Islet of Langerhans (tissue), 1 donor: Measurements from ENCODE around the gene CDKN2B-AS1.

ENCODE experiments used
- FAIRE-seq: peaks from one replicate; lab custom pipeline; 2011; peaks lifted over from hg19 to GRCh38; lab: Jason Lieb, UNC

CDKN2B-AS1 gene

DNA sequence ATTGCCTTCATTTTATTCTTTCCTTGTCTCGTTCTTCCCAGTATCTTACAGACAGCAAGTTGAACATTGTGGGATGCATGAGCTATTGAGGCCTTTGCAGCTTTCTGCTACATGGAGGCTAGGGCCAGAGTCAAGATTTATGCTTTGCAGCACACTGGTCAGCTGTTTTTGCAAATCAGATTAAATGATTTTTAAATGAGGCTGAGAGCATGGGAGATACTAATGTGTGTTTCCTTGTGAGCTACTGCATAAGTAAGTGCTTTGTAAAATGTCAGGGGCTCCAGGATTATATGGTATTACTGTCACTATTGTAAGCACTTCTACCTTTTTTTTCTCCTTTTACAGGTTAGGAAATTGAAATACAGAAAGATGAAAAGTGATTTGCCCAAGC, 125.6 kb downstream of the CDKN2B-AS1 start:
- FAIRE-seq = no peak

DNA sequence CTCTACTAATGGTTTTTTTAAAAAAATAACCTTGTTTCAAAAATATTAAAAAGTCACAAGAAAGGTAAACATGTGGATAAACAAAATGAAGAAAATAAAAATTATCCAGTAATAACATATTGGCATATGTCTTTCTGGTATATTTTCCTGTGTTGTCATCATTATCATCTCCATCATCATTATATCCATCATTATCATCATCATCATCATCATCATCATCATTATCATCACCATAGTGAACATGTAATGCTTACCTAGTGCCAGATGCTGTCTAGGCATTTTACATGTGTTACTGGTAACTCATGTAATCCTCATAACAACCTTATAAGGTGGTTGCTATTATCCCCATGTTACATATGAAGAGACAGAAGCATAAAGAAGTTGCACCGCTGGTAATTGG, 126.0 kb downstream of the CDKN2B-AS1 start:
- FAIRE-seq = peak; percentile 95

DNA sequence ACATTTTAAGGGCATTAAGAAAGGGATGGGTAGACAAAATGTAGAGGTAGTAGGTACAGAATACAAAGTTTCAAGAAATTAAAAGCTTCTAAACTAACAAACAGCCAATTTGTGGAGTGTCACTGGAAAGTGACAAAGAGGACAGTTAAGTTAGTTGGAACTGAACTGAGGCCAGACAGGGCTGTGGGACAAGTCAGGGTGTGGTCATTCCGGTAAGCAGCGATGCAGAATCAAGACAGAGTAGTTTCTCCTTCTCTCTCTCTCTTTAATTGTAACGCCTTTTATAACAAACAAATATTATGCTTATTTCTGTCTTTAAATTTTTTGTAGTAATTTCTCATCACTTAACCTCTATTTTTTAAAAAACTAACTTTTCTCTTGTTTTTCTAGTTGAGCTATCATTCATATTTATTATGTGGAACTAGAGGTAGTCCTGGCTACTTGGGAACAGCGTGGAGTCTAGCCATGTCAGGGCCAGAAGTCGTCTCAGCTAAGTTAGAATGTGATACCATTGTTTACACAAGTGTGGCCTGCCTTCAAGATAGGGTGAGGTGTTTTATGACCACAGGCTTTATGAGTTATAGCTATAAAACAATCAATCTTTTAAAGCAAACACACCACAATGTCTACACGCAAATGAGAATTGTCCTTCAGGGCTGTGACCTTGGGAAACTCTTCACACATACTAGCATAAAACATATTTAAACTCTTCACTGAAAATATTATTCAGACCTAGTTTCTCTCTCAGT, 129.8 kb downstream of the CDKN2B-AS1 start:
- FAIRE-seq = peak; percentile 61

DNA sequence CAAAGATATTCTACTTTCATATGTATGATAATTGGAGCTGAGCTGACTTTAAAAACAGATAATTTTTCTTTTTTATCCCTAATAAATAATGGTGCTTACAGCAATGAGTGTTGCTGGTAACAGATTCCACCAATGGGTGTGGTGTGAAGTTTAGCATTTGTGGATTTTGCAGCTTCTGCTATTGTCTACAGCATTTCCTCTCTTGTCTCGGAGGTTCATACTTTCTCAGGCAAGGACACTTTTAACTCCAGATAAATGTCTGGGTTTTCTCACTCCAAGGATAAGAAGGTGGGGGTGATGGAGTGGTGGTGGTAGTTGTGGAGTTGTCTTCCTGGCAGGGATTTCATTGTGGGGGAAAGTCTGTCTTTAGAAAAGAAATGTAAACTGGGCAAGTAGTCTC, 134.5 kb downstream of the CDKN2B-AS1 start:
- no peak for FAIRE-seq

DNA sequence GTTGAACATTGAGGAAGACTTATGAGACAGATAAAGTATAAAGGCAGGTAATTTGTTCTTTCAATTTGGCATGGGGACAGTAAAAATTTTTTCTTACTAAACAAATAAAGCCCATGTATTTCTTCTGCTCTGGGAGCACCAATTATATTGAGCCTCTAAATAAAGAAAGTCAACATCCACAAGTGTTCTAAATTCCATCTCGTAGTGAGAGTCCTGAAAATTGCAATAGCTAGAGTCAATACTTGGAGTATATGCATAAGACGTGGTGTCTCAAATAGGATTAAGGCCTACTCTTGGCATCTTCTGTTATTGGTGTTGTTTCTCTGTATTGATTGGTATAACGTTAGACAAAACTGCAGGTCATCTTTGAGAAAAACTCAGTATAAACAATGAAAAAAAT, 135.0 kb downstream of the CDKN2B-AS1 start:
- FAIRE-seq = no peak

DNA sequence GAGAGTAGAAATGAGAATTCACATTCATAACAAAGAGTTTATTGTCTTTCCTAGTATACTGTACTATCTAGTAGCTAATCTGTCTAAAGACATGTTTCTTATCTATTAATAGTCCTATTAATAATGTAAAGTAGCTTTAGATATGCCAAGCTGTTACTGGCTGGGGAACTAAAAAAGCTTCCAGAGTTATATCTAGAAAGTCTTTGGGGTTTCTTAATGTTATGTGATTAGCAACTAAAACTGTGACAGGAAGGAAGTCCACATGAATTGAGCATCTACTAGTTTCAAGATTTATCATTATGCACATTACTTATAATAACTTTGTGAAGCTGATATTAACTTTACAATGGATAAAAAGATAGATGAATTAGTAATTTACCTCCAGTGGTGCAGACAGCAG, 137.2 kb downstream of the CDKN2B-AS1 start:
- no peak for FAIRE-seq

DNA sequence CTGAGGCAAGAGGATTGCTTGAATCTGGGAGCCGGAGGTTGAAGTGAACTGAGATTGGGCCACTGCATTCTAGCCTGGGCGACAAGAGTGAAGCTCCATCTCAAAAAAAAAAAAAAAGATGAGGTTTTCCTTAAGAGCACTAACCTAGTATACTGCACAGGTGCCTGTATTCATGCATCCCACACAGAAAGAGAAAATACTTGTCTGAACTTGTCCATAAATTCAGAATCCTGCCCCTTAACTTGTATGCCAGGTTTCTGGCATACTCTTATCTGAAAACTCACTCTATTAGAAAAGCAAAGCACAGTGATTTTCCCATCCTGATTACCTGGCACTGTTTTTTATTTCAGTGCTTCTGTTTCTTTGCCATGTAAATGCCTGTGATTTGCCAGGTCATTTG, 139.8 kb downstream of the CDKN2B-AS1 start:
- no peak for FAIRE-seq

DNA sequence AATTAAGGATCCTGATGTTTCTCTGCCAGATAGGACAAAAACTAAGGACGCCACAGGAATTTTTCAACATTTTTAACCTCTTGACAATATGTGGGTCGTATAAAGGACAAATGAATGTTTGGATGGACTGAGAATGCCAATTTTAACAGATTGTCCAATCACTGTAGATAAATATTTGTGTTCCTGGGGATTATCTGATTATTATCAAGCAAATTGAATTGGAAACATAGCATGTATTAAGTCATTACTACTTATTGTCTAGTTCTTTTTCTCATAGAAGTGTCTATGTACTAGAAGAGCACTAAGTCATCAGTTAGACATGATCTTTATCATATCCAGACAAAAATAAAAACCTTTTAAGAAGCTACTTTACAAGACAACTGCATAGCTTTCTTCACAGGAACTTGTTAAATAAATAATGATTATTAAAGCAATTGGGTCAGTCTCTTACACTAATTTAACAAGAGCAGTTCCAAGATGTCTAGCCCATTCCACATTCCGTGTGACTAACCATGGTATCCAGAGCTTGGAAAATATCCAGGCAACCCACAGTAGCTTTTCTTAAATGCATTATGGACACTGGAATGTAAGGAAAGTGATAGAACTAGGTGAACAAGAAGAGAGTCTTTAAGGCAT, 142.0 kb downstream of the CDKN2B-AS1 start:
- FAIRE-seq = no peak

DNA sequence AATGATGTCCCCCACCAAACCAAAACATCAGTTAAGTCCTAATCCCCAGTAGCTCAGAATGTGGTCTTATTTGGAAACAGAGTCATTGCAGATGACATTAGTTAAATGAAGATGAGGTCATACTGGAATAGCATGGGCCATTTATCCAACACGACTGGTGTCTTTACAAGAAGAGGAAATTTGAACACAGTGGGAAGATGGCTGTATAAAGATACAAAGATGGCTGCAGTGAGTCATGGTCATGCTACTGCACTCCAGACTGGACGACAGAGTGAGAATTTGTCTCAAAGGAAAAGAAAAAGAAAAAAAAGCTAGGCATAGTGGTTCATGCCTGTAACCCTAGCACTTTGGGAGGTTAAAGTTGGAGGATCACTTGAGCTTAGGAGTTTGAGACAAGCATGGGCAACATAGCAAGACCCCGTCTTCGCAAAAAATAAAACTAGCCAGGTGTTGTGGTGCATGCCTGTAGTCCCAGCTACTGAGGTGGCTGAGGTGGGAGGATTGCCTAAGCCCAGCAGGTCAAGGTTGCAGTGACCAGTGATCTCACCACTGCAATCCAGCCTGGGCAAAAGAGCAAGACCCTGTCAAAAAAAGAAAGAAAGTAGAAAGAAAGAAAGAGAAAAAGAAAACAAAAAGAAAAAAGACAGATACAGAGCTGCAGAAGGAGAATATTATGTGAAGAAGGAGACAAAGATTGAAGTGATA, 144.5 kb downstream of the CDKN2B-AS1 start:
- FAIRE-seq = no peak

DNA sequence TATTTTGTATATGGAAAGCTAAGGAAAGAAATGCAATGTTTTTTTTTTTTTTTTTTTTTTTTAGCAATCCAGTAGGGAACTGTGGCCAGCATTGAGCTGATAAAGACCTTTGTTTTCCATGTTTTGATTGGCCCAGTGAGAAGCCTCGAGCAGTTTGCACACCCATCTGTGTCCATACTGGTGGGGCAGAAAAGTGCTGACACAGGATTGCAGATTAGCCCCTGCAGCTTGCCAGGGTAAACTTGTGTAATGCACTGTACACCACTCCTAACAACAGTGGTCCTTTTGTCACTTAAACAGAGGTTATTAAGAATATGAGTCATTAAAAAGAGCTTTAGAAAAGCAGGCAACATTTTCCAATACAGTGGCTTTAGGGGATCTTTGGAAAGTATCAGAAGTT, 147.3 kb downstream of the CDKN2B-AS1 start:
- no peak for FAIRE-seq

DNA sequence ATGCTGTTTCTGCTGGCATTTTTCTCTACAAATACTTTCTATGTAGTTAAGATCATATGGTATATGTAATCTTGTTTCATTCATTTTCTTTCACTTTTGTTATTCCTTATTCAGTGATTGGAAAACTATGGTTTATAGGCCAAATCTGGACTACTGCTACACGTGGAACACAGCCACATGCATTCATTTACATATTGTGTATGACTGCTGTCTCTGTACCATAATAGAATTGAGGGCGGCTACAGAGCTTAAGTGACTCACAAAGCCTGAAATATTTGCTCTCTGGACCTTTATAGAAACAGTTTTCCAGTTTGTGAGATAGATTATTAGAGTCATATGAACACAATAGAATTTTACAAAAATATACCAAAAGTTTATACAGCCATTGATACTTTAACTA, 148.1 kb downstream of the CDKN2B-AS1 start:
- no peak for FAIRE-seq

DNA sequence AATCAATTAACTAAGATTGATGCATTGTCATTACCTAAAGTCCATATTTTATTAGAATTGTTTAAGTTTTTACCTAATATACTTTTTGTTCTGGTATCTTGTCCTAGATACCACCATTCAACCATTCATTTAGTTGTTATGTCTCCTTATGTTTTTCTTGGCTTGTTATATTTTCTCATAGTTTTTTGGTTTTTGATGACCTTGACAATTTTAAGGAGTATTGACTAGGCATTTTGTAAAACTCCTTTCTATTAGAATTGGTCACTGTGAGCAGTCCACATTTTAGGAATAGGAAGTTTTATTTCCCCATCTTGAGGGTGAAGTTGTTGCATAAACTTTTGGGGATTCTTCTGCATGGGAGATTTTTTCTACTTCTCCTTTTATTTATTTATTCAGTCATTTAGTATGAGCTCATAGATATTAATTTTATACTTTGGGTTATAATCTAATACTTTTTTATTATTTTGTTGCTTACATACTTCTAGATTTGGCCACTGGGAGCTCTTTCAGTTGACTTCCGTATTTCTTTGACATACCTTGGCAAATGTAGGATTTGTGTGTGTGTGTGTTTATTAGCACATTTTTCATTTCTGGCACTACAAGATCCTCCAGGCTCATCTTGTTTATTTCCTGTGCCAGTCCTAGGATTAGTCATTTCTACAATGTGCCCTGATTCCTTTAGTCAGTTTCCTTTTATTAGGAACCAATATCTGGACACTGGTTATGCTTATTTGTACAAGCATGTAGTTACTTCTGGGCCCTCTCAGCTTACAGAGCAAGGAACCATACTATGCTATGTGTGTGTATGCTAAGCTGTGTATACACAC, 149.4 kb downstream of the CDKN2B-AS1 start:
- FAIRE-seq = no peak

DNA sequence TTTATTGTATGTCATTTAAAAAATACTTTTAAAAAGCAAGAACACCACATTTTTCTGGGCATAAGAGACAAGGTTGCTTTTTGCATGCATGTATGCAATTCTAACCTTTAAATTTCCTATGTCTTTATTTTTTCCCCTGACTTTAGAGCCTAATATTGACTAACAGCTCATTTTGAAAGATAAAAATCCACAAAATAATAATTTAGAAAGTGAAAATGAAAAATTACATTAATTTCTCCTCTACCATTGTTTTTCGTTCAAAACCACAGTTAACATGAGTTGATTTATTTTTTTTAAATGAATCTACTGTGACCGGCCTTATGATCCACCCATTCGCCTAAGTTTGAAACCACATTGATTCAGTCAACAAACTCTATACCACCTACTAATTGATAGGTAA, 152.0 kb downstream of the CDKN2B-AS1 start:
- no peak for FAIRE-seq

DNA sequence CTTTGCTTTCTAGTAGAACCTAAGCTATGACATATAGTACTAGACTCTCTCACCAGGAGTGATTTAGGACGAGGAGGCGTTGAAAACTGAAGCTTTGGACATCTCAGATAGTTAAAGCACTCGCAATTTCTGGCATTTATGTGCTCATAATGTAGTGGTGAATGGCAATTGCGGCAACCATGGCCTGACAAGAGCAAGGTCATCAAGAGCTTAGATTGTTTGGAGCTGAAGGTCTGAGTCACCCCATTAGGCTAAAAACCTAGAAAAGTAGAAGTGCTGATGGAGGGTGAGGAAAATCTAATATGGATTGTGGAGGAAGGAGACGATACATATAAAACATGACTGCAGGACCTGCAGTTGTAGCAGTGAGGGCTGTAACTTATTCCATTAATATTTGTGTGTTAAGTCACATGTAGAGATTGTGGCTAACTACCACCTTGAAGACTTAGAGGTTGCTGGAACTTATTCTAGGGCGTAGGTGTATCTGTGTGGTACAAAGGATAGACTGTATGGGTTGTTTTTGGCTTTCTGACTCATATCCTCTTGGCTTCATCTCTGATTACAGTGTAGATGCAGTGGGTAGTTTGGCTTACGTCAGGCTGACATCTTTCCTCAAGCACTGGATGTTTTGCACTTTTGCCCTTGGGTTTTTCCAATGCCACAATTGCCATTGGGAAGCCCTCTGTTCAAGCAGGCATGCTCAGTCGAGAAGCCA, 153.4 kb downstream of the CDKN2B-AS1 start:
- FAIRE-seq = no peak

DNA sequence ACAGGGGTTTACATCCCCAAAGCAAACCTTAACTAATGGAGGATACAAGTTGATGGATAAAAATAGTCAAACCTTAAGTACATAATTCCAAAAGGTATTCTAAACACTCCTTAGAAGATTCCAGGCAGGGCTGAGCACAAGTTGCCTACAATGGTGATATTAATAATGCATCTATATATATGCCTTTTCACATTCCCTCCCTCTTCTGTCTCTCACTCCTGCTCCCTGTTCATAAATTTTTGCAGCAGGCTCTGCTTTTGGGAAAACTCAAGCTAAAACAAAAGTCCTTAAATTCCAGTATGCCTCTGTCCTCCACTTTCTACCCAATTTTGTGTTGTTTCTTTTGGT, 153.9 kb downstream of the CDKN2B-AS1 start:
- FAIRE-seq = no peak

DNA sequence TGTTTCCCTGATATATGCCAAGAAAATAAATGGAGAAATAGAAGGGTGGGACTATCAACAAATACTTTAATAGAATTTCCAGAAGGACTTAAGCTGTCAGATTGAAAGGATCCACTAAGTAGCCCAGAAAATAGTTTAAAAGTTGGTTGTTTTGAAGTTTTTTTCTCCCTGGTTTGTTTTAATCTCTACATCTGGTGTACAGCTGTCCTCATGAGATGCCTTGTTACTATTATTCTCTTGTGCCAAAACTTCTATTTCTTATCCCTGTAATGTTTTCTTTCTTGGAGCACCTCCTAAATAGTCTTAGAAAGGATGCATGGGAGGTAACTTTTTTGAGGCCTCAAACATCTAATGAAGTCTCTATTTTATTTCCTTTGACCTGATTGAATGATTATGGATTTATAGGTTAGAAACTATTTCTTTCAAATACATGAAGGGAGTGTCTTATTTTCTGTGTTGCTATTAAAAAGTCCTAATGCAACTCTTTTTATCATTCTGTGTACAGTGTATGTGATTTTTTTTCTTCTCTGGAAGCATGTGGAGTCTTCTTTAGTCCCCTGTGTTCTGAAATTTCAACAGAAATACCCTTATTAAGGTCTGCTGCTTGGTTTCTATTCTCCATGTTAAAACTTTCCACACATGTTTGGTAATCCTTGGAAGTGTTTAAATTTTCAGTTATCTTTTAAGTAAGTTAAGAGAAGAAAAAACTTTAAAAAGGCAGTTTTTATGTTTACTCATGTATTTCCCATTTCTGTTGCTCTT, 154.5 kb downstream of the CDKN2B-AS1 start:
- no peak for FAIRE-seq

DNA sequence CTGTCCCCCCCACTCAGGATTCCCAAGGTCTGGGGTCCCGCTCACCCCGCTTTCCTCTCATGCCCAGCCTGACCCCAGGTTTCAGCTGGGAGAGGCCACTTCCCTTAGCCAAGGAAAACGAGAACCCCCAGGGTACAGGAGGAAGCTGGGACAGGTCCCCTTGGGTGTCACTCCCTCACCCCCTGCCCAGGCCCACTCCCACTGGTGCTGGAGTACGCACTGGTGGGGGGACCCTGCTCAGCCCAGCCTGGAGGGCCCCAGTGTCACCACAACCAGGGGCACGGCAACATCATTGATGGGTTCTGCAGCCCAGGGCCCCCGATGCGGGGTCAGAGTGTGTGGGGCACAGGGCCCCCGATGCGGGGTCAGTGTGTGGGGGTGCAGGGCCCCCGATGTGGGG, 159.5 kb downstream of the CDKN2B-AS1 start:
- no peak for FAIRE-seq

DNA sequence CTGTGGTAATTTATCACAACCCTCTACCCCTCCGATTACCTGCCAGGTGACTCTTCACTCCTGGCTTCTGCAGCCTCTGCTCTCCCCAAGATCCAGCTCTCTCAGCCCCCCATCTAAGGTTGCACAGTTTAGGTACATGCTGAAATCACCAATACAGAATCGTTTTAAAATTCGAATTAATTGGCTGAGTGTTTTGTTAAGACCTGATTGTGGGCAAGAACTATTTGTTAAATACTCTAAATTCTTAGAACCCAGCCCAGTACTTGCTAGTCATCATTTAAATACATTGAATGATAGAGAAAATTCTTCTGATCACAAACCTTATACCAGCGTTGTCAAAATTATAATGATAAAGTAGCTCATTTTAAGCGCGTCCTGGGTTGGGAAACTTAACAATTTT, 162.0 kb downstream of the CDKN2B-AS1 start:
- FAIRE-seq = no peak

DNA sequence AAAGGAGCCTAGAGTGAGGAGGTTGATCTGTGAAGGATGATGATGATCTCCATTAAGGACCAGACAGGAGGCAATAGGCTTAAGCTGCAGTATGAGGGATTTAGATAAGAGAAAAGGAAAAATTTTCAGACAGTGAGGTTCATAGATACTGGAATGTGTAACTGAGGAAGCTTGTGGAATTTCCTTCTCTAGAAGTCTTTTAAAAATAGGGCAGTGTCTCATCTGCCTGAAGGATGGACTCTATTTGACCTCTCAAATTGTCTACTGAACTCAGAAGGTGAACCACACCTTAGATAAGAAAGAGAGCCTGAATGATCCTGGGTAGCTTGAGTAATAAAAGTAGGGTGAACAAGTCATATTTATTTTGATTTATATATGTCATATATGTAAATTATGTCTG, 162.7 kb downstream of the CDKN2B-AS1 start:
- no peak for FAIRE-seq

DNA sequence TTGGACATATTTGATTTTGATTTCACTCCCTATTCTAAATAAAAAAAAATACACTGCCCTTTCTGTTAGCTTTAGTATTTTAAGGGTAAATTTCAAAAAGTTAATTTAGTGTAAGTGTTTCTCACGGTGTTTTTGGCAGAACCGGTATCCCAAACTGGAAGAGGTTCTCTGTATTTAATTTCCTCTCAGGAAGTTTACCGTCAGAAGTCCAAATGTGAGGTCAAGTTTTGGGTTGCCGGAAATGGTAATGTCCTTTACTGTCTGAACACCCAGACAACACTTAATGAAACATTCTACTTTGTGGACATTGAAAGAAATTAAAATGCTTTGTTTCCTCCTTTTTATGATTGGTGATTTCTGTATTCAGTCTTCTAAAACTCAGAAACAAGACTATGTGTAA, 163.2 kb downstream of the CDKN2B-AS1 start:
- no peak for FAIRE-seq

DNA sequence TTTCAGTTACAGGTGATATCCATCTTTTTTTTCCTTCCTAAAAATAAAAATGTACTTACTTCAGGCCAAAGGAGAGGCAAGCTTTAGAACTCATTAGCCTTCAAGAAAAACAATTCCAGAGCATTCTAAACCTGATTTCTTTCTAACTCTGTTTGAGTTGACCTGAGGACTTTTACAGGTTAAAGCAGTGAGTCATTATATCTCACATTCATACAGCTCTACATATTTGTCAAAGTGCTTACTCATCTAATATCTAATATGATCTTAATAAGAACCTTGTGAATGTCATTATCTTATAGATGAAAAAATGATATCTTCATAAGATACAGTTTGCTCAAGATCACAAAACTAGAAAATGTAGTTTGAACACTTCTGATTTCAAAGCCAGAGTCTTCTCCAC, 163.7 kb downstream of the CDKN2B-AS1 start:
- no peak for FAIRE-seq
